ENCODE results near the gene COG7.
A peak's percentile ranks its signal among the peaks of the same experiment; 100 is the strongest.
"Not testable (repeated sequence)": the region's sequence is repeated elsewhere in the genome, so short reads cannot be mapped to it uniquely, and the experiment has no call there.

The COG7 gene

DNA sequence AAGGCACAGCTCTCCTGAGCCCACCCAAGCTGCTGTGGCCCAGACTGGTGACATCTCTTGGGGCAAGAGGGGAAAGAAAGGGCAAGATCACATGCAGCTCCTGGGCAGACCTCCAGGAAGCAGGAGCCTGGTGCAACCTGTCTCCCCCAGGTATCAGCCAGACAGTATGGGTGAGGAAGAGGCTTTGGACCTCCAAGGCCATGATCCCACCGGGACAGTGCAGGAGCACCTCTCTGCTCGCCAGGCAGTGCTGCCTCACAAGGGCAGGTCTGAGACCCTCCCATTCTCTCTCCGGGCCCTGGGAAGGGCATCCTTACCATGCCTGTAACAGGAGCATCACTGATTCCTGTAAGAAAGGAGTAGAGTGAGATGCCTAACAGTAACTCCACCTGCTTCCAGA, 25.6 kb upstream of the COG7 start:
- no peaks in the 10 kb centered on the region for H3K27me3 ChIP-seq (replicated peaks; ENCODE audit: control insufficient read depth, insufficient read depth, low read length, poor library complexity, severe bottlenecking)
- H3K4me3 ChIP-seq (ENCODE audit: insufficient read depth, low read depth, low read length, poor library complexity, severe bottlenecking): no peak overlapping the region
- H3K4me1 ChIP-seq (ENCODE audit: control insufficient read depth, insufficient read depth, low read length, poor library complexity, severe bottlenecking): no peaks in the 10 kb centered on the region
- no peaks in the 10 kb centered on the region for H3K9me3 ChIP-seq (ENCODE audit: control insufficient read depth, low read length)
- peaks cover 79% of the 10 kb centered on the region for H3K36me3 ChIP-seq (ENCODE audit: control insufficient read depth, insufficient read depth, low read length)
- no peak overlapping the region for H3K27ac ChIP-seq (ENCODE audit: insufficient read depth, low read length, poor library complexity, severe bottlenecking)
- no peak for DNase-seq

DNA sequence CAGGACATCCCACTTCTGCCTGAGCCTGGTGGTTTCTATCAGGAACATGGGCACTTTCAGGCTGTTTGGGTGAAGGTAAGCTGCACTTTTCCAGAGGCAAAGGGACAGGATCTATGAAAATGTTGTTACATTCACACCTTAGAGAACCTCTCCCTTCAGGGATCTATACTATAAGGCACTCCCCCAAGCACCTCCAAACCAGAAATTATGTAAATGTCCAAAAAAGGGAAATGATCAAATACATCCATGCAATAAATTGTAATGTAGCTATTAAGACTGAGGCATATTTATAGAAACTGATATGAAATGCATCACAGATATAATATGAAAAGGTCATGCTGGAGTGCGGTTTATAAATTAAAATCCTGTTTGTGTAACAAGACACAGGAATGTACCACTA, 23.3 kb upstream of the COG7 start:
- Histone ChIP-seq H3K27ac (ENCODE audit: insufficient read depth, low read length, poor library complexity, severe bottlenecking) (no peak overlapping the region), H3K36me3 (ENCODE audit: control insufficient read depth, insufficient read depth, low read length) (peaks cover 62% of the 10 kb centered on the region), H3K9me3 (ENCODE audit: control insufficient read depth, low read length) (no peaks in the 10 kb centered on the region), H3K4me3 (ENCODE audit: insufficient read depth, low read depth, low read length, poor library complexity, severe bottlenecking) (no peak overlapping the region), H3K4me1 (ENCODE audit: control insufficient read depth, insufficient read depth, low read length, poor library complexity, severe bottlenecking) (no peaks in the 10 kb centered on the region), H3K27me3 (replicated peaks; ENCODE audit: control insufficient read depth, insufficient read depth, low read length, poor library complexity, severe bottlenecking) (no peaks in the 10 kb centered on the region)
- no peak for DNase-seq

DNA sequence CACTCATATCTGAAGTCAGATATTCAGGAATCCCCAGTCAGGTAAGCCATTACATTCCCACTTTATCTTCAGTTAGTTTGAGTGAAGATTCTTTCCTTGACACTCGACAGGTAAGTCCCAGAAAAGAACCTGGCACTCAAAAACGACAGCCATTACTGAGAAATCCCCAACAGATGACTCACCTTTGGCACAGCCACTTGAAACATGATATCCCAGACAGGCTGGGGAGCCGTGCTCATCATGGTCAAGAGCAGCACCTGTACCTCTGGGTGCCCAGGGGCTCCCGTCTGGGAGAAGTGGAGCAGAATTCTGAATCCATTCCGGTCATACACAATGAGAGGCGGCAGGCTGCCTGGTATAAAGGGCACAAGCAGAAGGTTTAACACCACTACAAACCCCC, 16.8 kb upstream of the COG7 start:
- no peaks in the 10 kb centered on the region for H3K9me3 ChIP-seq (ENCODE audit: control insufficient read depth, low read length)
- H3K27me3 ChIP-seq (replicated peaks; ENCODE audit: control insufficient read depth, insufficient read depth, low read length, poor library complexity, severe bottlenecking): no peaks in the 10 kb centered on the region
- DNase-seq: no peak
- H3K36me3 ChIP-seq (ENCODE audit: control insufficient read depth, insufficient read depth, low read length): peaks cover 62% of the 10 kb centered on the region
- no peak overlapping the region for H3K4me3 ChIP-seq (ENCODE audit: insufficient read depth, low read depth, low read length, poor library complexity, severe bottlenecking)
- H3K4me1 ChIP-seq (ENCODE audit: control insufficient read depth, insufficient read depth, low read length, poor library complexity, severe bottlenecking): no peaks in the 10 kb centered on the region
- no peak overlapping the region for H3K27ac ChIP-seq (ENCODE audit: insufficient read depth, low read length, poor library complexity, severe bottlenecking)

DNA sequence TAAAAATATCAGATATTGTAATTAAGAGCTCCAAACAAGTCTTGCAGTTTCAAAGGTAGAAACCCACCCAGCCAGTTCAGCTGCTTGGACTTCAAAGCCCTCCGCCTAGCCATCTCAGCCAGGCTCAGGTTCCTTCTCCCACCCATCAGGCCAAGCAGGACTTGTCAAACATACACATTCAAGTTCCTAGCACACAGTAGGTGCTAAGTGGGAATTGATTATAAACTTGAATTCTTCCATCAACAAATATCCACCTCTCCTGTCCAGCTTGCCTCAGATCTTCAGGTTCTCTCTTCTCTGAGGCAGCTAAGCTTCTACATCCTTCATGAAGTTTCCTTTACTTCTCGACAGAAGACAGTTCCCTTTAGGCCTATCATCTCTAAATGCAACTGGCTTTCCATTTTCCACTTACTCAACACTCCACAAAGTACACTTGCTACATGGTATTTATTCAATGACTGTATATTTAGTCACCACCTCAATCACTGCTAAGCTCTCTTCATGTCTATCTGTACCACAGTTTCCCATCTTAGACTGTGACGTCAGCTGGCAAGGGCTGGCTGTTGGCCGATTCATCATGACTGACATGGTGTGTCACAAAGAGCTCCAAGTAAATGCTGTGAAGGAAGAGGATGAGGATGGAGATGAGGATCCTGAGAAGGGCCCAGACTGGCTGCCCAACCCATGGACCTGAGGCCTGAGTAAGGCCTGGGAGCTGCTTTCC, 13.3 kb upstream of the COG7 start:
- H3K9me3 ChIP-seq (ENCODE audit: control insufficient read depth, low read length): no peaks in the 10 kb centered on the region
- no peak overlapping the region for H3K27ac ChIP-seq (ENCODE audit: insufficient read depth, low read length, poor library complexity, severe bottlenecking)
- no peak overlapping the region for H3K4me3 ChIP-seq (ENCODE audit: insufficient read depth, low read depth, low read length, poor library complexity, severe bottlenecking)
- H3K27me3 ChIP-seq (replicated peaks; ENCODE audit: control insufficient read depth, insufficient read depth, low read length, poor library complexity, severe bottlenecking): no peaks in the 10 kb centered on the region
- no peak for DNase-seq
- no peaks in the 10 kb centered on the region for H3K4me1 ChIP-seq (ENCODE audit: control insufficient read depth, insufficient read depth, low read length, poor library complexity, severe bottlenecking)
- H3K36me3 ChIP-seq (ENCODE audit: control insufficient read depth, insufficient read depth, low read length): peaks cover 47% of the 10 kb centered on the region

DNA sequence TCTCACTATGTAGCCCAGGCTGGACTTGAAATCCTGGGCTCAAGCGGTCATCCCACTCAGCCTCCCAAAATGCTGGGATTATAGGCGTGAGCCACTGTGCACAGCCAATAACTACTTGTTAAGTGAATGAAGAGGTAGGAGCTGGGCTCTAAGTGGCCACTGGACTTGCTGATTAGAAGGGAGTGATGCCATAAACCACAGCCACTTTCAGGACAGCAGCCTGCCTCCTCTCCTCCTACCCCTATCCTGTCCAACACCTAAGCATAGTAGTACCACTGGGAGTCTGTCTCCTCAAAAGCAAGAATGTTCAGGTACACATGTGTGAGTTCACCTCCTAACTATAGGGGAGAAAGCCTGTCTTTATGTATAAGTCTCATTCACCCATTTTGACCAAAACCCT, 12.2 kb upstream of the COG7 start:
- Histone ChIP-seq H3K27me3 (replicated peaks; ENCODE audit: control insufficient read depth, insufficient read depth, low read length, poor library complexity, severe bottlenecking) (no peaks in the 10 kb centered on the region), H3K9me3 (ENCODE audit: control insufficient read depth, low read length) (no peaks in the 10 kb centered on the region), H3K4me3 (ENCODE audit: insufficient read depth, low read depth, low read length, poor library complexity, severe bottlenecking) (no peak overlapping the region), H3K36me3 (ENCODE audit: control insufficient read depth, insufficient read depth, low read length) (peaks cover 39% of the 10 kb centered on the region), H3K4me1 (ENCODE audit: control insufficient read depth, insufficient read depth, low read length, poor library complexity, severe bottlenecking) (no peaks in the 10 kb centered on the region), H3K27ac (ENCODE audit: insufficient read depth, low read length, poor library complexity, severe bottlenecking) (no peak overlapping the region)
- no peak for DNase-seq

DNA sequence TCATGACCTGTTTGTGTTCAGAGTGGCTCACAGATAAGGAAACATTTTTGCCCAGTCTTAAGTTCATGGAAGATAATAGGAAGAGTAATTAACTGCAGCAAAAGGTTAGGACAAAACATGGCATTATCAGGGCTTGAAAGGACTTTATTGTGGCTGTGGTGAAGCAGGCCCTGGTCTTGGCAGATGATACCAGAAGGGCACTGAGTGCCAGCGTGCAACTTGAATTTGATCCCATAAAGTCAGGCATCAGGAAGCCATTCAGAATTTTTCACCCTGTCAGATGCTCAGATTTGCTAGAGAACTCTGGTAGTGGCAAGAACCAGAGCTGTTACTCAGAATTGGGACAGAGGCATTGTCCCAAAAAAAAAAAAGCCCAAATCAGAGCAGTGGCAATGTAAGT, 11.2 kb upstream of the COG7 start:
- Histone ChIP-seq H3K27ac (ENCODE audit: insufficient read depth, low read length, poor library complexity, severe bottlenecking) (no peak overlapping the region), H3K4me1 (ENCODE audit: control insufficient read depth, insufficient read depth, low read length, poor library complexity, severe bottlenecking) (no peaks in the 10 kb centered on the region), H3K9me3 (ENCODE audit: control insufficient read depth, low read length) (no peaks in the 10 kb centered on the region), H3K4me3 (ENCODE audit: insufficient read depth, low read depth, low read length, poor library complexity, severe bottlenecking) (no peak overlapping the region), H3K27me3 (replicated peaks; ENCODE audit: control insufficient read depth, insufficient read depth, low read length, poor library complexity, severe bottlenecking) (no peaks in the 10 kb centered on the region), H3K36me3 (ENCODE audit: control insufficient read depth, insufficient read depth, low read length) (peaks cover 29% of the 10 kb centered on the region)
- DNase-seq: no peak

DNA sequence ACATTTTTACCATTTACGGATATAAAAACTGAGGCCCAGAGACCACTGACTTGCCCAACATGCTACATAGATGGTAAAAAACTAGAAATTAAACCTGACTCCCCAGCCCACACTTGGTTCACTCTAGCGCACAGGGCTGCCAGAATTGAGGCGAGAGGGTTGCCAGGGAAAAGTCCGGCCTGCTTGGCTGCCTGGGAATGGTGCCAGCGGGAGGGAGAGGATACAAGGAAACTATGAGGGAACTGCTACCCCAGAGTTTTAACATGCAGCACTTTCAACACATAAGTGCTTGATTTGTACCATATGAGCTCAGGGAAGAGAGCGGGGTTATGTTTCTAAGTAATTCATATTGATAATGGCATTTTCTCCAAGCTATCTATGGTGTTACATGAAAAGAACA, 10.0 kb upstream of the COG7 start:
- peaks cover 21% of the 10 kb centered on the region for H3K36me3 ChIP-seq (ENCODE audit: control insufficient read depth, insufficient read depth, low read length)
- H3K27ac ChIP-seq (ENCODE audit: insufficient read depth, low read length, poor library complexity, severe bottlenecking); DNase-seq; H3K9me3 ChIP-seq (ENCODE audit: control insufficient read depth, low read length); H3K4me3 ChIP-seq (ENCODE audit: insufficient read depth, low read depth, low read length, poor library complexity, severe bottlenecking); H3K4me1 ChIP-seq (ENCODE audit: control insufficient read depth, insufficient read depth, low read length, poor library complexity, severe bottlenecking); H3K27me3 ChIP-seq (replicated peaks; ENCODE audit: control insufficient read depth, insufficient read depth, low read length, poor library complexity, severe bottlenecking): not testable (repeated sequence)

DNA sequence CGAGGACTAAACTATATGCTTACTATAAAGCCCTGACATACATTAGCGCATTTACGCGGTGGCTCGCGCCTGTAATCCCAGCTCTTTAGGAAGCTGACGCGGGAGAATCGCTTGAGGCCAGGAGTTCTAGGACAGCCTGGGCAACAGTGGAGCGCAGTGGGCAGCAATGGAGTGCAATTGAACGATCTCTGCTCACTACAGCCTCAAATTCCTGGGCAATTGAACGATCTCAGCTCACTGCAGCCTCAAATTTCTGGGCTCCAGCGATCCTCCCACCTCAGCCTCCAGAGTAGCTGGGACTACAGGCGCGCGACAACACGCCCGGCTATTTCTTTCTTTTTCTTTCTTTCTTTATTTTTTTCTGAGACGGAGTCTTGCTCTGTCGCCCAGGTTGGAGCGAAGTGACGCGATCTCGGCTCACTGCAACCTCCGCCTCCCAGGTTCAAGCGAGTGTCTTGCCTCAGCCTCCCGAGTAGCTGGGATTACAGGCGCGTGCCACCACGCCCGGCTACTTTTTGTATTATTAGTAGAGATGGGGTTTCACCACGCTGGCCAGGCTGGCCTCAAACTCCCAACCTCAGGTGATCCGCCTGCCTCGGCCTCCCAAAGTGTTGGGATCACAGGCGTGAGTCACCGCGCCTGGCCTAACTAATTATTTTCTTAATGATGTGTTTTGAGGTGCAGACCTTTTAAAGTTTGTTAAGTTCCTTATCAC, 506 bp upstream of the COG7 start:
- Histone ChIP-seq H3K27me3 (replicated peaks; ENCODE audit: control insufficient read depth, insufficient read depth, low read length, poor library complexity, severe bottlenecking) (no peaks in the 10 kb centered on the region), H3K4me1 (ENCODE audit: control insufficient read depth, insufficient read depth, low read length, poor library complexity, severe bottlenecking) (no peaks in the 10 kb centered on the region), H3K9me3 (ENCODE audit: control insufficient read depth, low read length) (no peaks in the 10 kb centered on the region), H3K36me3 (ENCODE audit: control insufficient read depth, insufficient read depth, low read length) (no peaks in the 10 kb centered on the region), H3K4me3 (ENCODE audit: insufficient read depth, low read depth, low read length, poor library complexity, severe bottlenecking) (peak overlapping the region; percentile 98), H3K27ac (ENCODE audit: insufficient read depth, low read length, poor library complexity, severe bottlenecking) (peak overlapping the region; percentile 67)
- DNase-seq: no peak

DNA sequence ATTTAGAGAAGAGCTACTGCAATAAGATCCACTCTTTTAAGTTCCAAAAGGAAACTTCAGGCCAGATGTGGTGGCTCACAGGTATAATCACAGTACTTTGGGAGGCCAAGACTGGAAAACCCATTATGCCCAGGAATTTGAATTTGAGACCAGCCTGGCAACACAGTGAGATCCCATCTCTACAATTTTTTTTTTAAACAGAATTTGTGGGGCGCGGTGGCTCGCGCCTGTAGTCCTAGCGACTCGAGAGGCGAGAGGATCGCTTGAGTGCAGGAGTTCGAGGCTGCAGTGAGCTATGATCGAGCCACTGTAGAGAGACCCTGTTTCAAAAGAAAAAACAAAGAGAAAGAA, 793 bp downstream of the COG7 start:
- peak overlapping the region; percentile 67 for H3K27ac ChIP-seq (ENCODE audit: insufficient read depth, low read length, poor library complexity, severe bottlenecking)
- H3K9me3 ChIP-seq (ENCODE audit: control insufficient read depth, low read length): no peaks in the 10 kb centered on the region
- H3K36me3 ChIP-seq (ENCODE audit: control insufficient read depth, insufficient read depth, low read length): no peaks in the 10 kb centered on the region
- no peak for DNase-seq
- H3K27me3 ChIP-seq (replicated peaks; ENCODE audit: control insufficient read depth, insufficient read depth, low read length, poor library complexity, severe bottlenecking): no peaks in the 10 kb centered on the region
- peak overlapping the region; percentile 98 for H3K4me3 ChIP-seq (ENCODE audit: insufficient read depth, low read depth, low read length, poor library complexity, severe bottlenecking)
- no peaks in the 10 kb centered on the region for H3K4me1 ChIP-seq (ENCODE audit: control insufficient read depth, insufficient read depth, low read length, poor library complexity, severe bottlenecking)

DNA sequence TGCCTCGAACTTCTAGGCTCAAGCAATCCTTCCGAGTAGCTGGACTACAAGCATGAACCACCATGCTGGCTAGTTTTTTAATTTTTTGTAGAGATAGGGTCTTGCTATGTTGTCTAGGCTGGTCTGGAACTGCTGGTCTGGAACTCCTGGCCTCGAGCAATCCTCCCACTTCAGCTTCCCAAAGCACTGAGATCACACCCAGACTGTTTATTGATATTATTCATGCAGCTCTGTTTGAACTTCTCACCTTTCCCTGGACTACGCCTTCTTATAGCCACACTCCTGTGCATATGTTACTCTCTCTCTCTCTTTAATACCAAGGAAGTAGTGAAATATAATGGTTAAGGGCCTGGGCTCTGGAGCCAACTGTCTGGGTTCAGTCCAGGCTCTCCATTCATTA, 4.6 kb downstream of the COG7 start:
- Histone ChIP-seq H3K4me1 (ENCODE audit: control insufficient read depth, insufficient read depth, low read length, poor library complexity, severe bottlenecking) (no peaks in the 10 kb centered on the region), H3K36me3 (ENCODE audit: control insufficient read depth, insufficient read depth, low read length) (peaks cover 6% of the 10 kb centered on the region), H3K27me3 (replicated peaks; ENCODE audit: control insufficient read depth, insufficient read depth, low read length, poor library complexity, severe bottlenecking) (no peaks in the 10 kb centered on the region), H3K4me3 (ENCODE audit: insufficient read depth, low read depth, low read length, poor library complexity, severe bottlenecking) (no peak overlapping the region), H3K9me3 (ENCODE audit: control insufficient read depth, low read length) (no peaks in the 10 kb centered on the region), H3K27ac (ENCODE audit: insufficient read depth, low read length, poor library complexity, severe bottlenecking) (no peak overlapping the region)
- no peak for DNase-seq

Measured in effector memory CD4-positive, alpha-beta T cell (primary cell).